ENCODE measurements around the gene COL6A3.

GRCh38 chr2:237280229-237280628, 133.7 kb downstream of the COL6A3 start:
- no peak for TF ChIP-seq EZH2 (IDR thresholded peaks at IDR 0.05; ENCODE audit: borderline replicate concordance, insufficient read depth, low read depth, low read length, poor library complexity, severe bottlenecking)
- TF ChIP-seq, protein P1, sequence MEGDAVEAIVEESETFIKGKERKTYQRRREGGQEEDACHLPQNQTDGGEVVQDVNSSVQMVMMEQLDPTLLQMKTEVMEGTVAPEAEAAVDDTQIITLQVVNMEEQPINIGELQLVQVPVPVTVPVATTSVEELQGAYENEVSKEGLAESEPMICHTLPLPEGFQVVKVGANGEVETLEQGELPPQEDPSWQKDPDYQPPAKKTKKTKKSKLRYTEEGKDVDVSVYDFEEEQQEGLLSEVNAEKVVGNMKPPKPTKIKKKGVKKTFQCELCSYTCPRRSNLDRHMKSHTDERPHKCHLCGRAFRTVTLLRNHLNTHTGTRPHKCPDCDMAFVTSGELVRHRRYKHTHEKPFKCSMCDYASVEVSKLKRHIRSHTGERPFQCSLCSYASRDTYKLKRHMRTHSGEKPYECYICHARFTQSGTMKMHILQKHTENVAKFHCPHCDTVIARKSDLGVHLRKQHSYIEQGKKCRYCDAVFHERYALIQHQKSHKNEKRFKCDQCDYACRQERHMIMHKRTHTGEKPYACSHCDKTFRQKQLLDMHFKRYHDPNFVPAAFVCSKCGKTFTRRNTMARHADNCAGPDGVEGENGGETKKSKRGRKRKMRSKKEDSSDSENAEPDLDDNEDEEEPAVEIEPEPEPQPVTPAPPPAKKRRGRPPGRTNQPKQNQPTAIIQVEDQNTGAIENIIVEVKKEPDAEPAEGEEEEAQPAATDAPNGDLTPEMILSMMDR (IDR thresholded peaks at IDR 0.05) = no peak
